HG03565 (cell line): ENCODE results near the gene OR52L1.

Experiments
- ATAC-seq: cut with Tn5 transposase; IDR thresholded peaks from one replicate; pipeline ENCODE4 v1.9.1; 2021; ENCODE audit warnings: mild to moderate bottlenecking, moderate library complexity; ENCODE audit not compliant: unreplicated experiment

Gene OR52L1

DNA sequence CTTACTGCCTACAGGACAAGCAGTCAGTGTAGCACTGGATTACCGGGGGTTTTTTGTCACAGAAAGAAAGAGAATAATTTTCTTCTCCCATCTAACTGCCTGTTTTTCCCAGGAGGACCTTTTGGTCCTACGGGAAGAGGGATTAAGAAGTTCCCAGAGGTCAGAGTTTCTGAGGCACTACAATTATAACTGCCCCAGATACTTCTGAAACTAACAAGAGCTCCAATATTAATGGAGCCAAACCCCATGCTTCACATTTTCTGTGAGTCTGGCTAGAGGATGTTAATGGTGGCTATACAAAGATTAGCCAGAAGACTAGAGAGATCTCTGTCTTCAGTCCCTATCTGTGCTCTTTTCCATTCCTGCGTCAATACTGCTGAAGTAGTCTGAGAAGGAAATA is 44.8 kb downstream of the OR52L1 start, which contains the start of gene OR56A3:
Gene OR56A3 (plus strand): TSS at position 301 of the 400 bp plus-strand sequence. CDS start 5,096 bp downstream, outside the sequence.
- no peak for ATAC-seq

DNA sequence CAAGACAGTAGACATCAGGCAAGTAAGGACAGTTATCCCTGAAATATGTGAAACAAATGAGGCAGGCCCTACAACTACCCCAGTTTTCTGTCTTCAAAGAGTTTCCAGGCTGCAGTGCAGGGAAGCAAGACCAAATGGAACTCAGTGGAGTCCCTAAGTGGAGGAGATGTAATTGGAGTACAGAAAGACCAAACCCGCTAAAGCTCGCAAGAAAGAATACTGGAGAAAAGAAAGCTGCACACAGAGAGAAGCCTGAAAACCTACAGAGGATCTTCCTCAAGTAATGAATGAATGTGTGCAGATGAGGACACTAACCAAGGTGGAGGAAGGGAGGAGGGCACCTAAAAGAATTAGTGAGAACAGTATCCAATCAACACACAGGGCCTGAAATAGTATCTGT is 46.0 kb downstream of the OR52L1 start:
- no peak for ATAC-seq

DNA sequence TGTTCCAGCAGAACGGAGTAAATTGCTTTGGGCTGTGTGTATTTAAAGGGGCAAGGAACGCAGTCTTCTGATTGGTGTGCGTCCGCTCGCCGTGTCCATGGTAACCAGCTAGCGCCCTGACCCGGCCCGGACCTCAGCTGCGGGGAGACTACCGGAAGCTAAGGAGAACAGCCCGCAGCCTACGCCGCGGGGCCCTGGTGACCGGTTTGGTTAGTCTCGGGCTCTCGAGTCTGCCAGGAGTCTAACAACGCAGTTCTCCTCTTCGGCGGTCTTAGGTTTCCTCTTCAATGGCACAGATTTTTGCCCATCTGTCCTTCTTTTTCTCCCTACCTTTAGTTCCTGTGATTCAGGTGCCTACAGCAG is 48.2 kb downstream of the OR52L1 start:
- no peak for ATAC-seq

DNA sequence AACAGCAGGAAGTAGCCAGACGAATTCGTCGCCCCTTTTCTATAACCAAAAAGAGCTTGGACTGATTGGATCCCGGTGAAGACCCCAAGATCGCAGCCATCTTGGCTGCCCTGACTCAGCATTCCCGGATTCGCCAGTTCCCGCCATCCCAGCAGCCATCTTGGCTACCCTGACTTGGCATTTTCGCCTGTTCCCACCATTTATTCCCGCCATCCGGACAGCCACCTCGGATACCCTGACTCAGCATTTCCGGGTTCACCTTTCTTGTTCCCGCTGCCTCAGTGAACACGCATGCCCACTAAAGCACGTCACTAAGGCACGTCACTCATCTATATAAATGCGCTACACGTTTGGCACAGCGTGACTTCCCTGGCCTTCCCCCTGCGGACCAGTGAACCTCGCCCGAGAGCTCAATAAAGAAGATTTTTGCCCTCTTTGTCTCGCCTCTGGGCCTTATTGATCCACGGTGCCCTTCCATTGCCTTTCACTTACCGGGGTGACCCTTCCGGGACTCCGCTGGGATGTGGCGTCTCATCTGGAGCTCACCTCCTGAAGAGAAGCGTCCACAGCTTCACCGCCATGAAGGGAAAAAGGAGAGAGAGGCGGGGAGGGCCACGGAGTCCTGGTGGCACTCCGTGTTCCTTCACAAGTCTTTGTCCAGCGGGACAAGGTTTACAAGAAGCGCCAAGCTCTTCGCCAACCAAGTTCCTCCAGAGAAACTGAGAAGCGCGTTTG is 48.8 kb downstream of the OR52L1 start:
- no peak for ATAC-seq
